GM12878 (cell line): ENCODE results near the gene C20orf202. TPM values are rescaled to one million over a fixed set of nuclear protein-coding genes. Genes with fewer than 3 reads are reported as not detected.

Experiments used
- ATAC-seq: fragments of 200-7000 bp; cut with Tn5 transposase; 3 replicates; pipeline ENCODE4 v1.9.1; 2020; ENCODE audit warnings: mild to moderate bottlenecking, moderate library complexity
- BruUV-seq: library from RNA; stranded (reverse); fragments of 400-500 nt; replicated peaks from 2 replicates; lab custom pipeline; 2021; lab: Mats Ljungman, UMichigan
- CTCF ChIA-PET: fragments of 300-600 bp; sonication (Branson Sonifier 250); formaldehyde crosslinking; extraction: SDS; loops from one replicate; lab custom pipeline; 2021; ENCODE audit warnings: inconsistent platforms; lab: Yijun Ruan, JAX
- POLR2A ChIA-PET: fragments of 350-600 bp; formaldehyde crosslinking; extraction: SDS; loops from one replicate; lab custom pipeline; 2021; ENCODE audit warnings: inconsistent platforms; lab: Charles Lee
- RAD21 ChIA-PET: fragments of 300-600 bp; sonication (Branson Sonifier 250); formaldehyde crosslinking; loops from one replicate; lab custom pipeline; 2023; ENCODE audit warnings: antibody characterized with exemption; ENCODE audit not compliant: unreplicated experiment; lab: Charles Lee
- SMC1A ChIA-PET: fragments of 300-600 bp; sonication (Branson Sonifier 250); formaldehyde crosslinking; loops from one replicate; lab custom pipeline; 2023; ENCODE audit not compliant: unreplicated experiment, uncharacterized antibody; lab: Charles Lee
- DNase-seq: peaks from one replicate; pipeline ENCODE4 v3.0.0-alpha.2; 2011; ENCODE audit warnings: low read depth, low spot score
- FAIRE-seq: peaks from 3 replicates; lab custom pipeline; 2011; peaks lifted over from hg19 to GRCh38; lab: Jason Lieb, UNC
- H2AFZ ChIP-seq: 2 replicates; pipeline ENCODE4 v1.6.0; 2011; ENCODE audit warnings: low read depth, low read length, control low read depth; ENCODE audit not compliant: control insufficient read depth
- H3K27ac ChIP-seq: 2 replicates; pipeline ENCODE4 v1.5.1; 2011; ENCODE audit warnings: control low read depth; ENCODE audit not compliant: control insufficient read depth, insufficient read depth
- H3K27me3 ChIP-seq, 2 experiments: replicated peaks in 1 of 2; 2 replicates each; pipeline versions ENCODE4 v1.6.0 to v1.6.1; 2011; ENCODE audit warnings: low read length in 1 of 2; ENCODE audit not compliant: control insufficient read depth in 2 of 2, insufficient read depth in 2 of 2
- H3K36me3 ChIP-seq, 2 experiments: 2 replicates each; pipeline ENCODE4 v1.5.1; 2011; ENCODE audit warnings: low read length in 1 of 2; ENCODE audit not compliant: control insufficient read depth in 2 of 2, insufficient read depth in 2 of 2
- H3K4me1 ChIP-seq: 2 replicates; pipeline ENCODE4 v1.6.1; 2011; ENCODE audit warnings: mild to moderate bottlenecking, low read length, moderate library complexity, mixed read lengths; ENCODE audit not compliant: control insufficient read depth, insufficient read depth
- H3K4me2 ChIP-seq: 2 replicates; pipeline ENCODE4 v1.6.0; 2011; ENCODE audit warnings: control low read depth; ENCODE audit not compliant: control insufficient read depth, insufficient read depth
- H3K4me3 ChIP-seq: fragments of 200-600 bp; sonication (generic); 2 replicates; pipeline ENCODE4 v1.5.1; 2016
- H3K79me2 ChIP-seq: 2 replicates; pipeline ENCODE4 v1.6.0; 2011; ENCODE audit warnings: low read length; ENCODE audit not compliant: control insufficient read depth, insufficient read depth
- H3K9ac ChIP-seq: 2 replicates; pipeline ENCODE4 v1.8.0; 2011; ENCODE audit warnings: low read length, control low read depth, mixed read lengths; ENCODE audit not compliant: control insufficient read depth, insufficient read depth
- H3K9me3 ChIP-seq: replicated peaks from 3 replicates; pipeline ENCODE4 v1.5.1; 2011; ENCODE audit warnings: mild to moderate bottlenecking, low read length; ENCODE audit not compliant: control insufficient read depth, insufficient read depth
- H4K20me1 ChIP-seq: 2 replicates; pipeline ENCODE4 v1.6.0; 2011; ENCODE audit not compliant: control insufficient read depth, insufficient read depth
- ATF2 ChIP-seq: IDR thresholded peaks from 2 replicates; pipeline ENCODE4 v1.6.1; 2012; ENCODE audit warnings: low read length, inconsistent platforms
- CREB1 ChIP-seq: IDR thresholded peaks from 2 replicates; pipeline ENCODE4 v1.6.1; 2012; ENCODE audit warnings: low read depth, mild to moderate bottlenecking, inconsistent platforms
- EZH2 ChIP-seq: IDR thresholded peaks from 2 replicates; pipeline ENCODE4 v1.6.1; 2012; ENCODE audit warnings: low read depth, mild to moderate bottlenecking, control low read depth, inconsistent platforms, low read length, borderline replicate concordance; ENCODE audit not compliant: control insufficient read depth
- GABPA ChIP-seq: IDR thresholded peaks from 2 replicates; pipeline ENCODE4 v1.6.1; 2014; ENCODE audit warnings: antibody characterized with exemption, low read depth, mild to moderate bottlenecking, inconsistent platforms
- JUNB ChIP-seq: IDR thresholded peaks from 2 replicates; pipeline ENCODE4 v1.6.1; 2016; ENCODE audit warnings: antibody characterized with exemption, mild to moderate bottlenecking
- POU2F2 ChIP-seq: IDR thresholded peaks from 3 replicates; pipeline ENCODE4 v1.6.1; 2011; ENCODE audit warnings: low read depth, mild to moderate bottlenecking, low read length, borderline replicate concordance
- WGBS: methylation state at CpG from one replicate; pipeline ENCODE4 v1.1.6; 2016; ENCODE audit warnings: low lambda C conversion rate; ENCODE audit not compliant: insufficient replicate concordance, insufficient coverage; ENCODE audit errors: missing lambda C conversion rate; 5-methylcytosine and 5-hydroxymethylcytosine counted together
- in situ Hi-C: fragments of 300-500 bp; cut with MboI; formaldehyde crosslinking; loops from 9 replicates; pipeline ENCODE4 v1.14.3; 2018; ENCODE audit warnings: mixed read lengths
- intact Hi-C: fragments of 100-400 bp; cut with micrococcal nuclease; formaldehyde crosslinking; loops from one replicate; pipeline ENCODE4 v1.14.2; 2022; ENCODE audit not compliant: unreplicated experiment
- polyA plus RNA-seq, 11 experiments: library from polyadenylated mRNA; depleted of rRNA in 4 of 11; unstranded in 6 of 11; stranded (reverse) in 5 of 11; fragments of >200 nt; fragmentation: Nextera tagmentation in 4 of 11; fragmentation: Illumina TruSeq in 1 of 11; extraction: Ambion mirVana in 4 of 11; extraction: Trizol in 1 of 11; gene quantifications; 1 replicate in 1 of 11; 2 replicates in 10 of 11; pipeline versions ENCODE4 v1.2.1 to v1.2.3, GENCODE V29; 2011 to 2016; ENCODE audit warnings: inconsistent platforms in 2 of 11, missing spikeins in 2 of 11, low read depth in 1 of 11
- total RNA-seq, 4 experiments: library from RNA; depleted of rRNA in 3 of 4; stranded (reverse); fragments of >200 nt in 3 of 4; fragmentation: Illumina TruSeq in 1 of 4; extraction: Trizol in 1 of 4; gene quantifications; 2 replicates each; pipeline versions ENCODE4 v1.2.1 to v1.2.3, GENCODE V29; 2013 to 2021

The C20orf202 gene
- total and polyA plus RNA-seq, 10 of the 15 experiments (the other 5 are each of a cell fraction or from before 2014, with no cell fraction given): 0.04 TPM; not detected in 8

- no peak overlapping the region for H3K4me3 ChIP-seq
- no peaks in the 10 kb centered on the region for H3K79me2 ChIP-seq
- ChIA-PET SMC1A (no interaction called here), CTCF (interaction anchor here (1.6 kb wide), 1 partner anchor 275 kb away, joined by 4 read pairs; no protein-coding TSS in a partner anchor), RAD21 (no interaction called here), POLR2A (no interaction called here)
- intact Hi-C loops: no loop called here
- WGBS: 77% methylated on average over 3 of the region's 3 CpGs
- H3K36me3 ChIP-seq: no peaks in the 10 kb centered on the region
- no peak overlapping the region for H3K9ac ChIP-seq
- in situ Hi-C loops: no loop called here
- peak; percentile 57 for ATAC-seq
- peak overlapping the region; percentile 22; the same call in 1 of the 2 replicates for H3K4me2 ChIP-seq
- H3K9me3 ChIP-seq: no peaks in the 10 kb centered on the region
- peaks cover 14% of the 10 kb centered on the region; the same call in 1 of the 2 replicates for H3K4me1 ChIP-seq
- TF ChIP-seq CREB1 (peak; percentile 79), EZH2 (no peak), JUNB (peak; percentile 55), ATF2 (peak; percentile 43; the same call in 1 of the 2 replicates), POU2F2 (peak; percentile 59; the same call in 1 of the 3 replicates), GABPA (no peak)
- no peak for FAIRE-seq
- peaks cover 0 to 2% of the 10 kb centered on the region in 2 experiments; a peak in 1 of 4 replicates for H3K27me3 ChIP-seq
- no peak for DNase-seq
- no peak overlapping the region for H3K27ac ChIP-seq
- H4K20me1 ChIP-seq: no peaks in the 10 kb centered on the region
- BruUV-seq: no TSS peak
- H2AFZ ChIP-seq: peak overlapping the region; percentile 45
Measured at GRCh38 chr20:1232286-1233111, 29.2 kb downstream of the C20orf202 start.
